HG03571 (cell line): Measurements from ENCODE around the gene EFCAB14.
A peak's percentile ranks its signal among the peaks of the same experiment; 100 is the strongest.
"Not testable (repeated sequence)": the region's sequence is repeated elsewhere in the genome, so short reads cannot be mapped to it uniquely, and the experiment has no call there.

ENCODE experiments used
- ATAC-seq: cut with Tn5 transposase; IDR thresholded peaks from one replicate; pipeline ENCODE4 v1.9.1; 2021; ENCODE audit not compliant: unreplicated experiment

Gene EFCAB14

GRCh38 chr1:46687093-46687659 is 31.7 kb downstream of the EFCAB14 start:
- no peak for ATAC-seq

DNA sequence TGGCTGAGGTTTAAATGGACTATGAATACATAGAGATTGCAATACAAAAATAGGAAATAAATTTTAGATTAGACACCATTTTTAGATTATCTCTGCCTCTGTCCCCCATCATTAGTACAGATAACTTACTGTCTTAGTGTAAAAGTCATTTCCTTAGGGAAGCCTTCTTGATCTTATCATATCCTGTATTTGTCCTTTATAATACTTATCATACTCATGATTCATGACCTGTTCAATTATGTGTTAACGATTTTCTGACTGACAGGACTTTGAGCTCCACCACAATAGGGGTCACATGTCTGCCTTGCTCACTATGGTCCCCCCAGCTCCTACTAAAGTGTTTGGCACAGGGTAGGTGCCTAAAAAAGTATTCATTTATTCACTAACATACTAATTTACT is 32.7 kb downstream of the EFCAB14 start:
- no peak for ATAC-seq

GRCh38 chr1:46684670-46685069 is 34.2 kb downstream of the EFCAB14 start:
- ATAC-seq = no peak

- no peak for ATAC-seq
Measured at GRCh38 chr1:46682064-46682463, 36.9 kb downstream of the EFCAB14 start.

- ATAC-seq = no peak
Measured at GRCh38 chr1:46681333-46682034, 37.4 kb downstream of the EFCAB14 start.

DNA sequence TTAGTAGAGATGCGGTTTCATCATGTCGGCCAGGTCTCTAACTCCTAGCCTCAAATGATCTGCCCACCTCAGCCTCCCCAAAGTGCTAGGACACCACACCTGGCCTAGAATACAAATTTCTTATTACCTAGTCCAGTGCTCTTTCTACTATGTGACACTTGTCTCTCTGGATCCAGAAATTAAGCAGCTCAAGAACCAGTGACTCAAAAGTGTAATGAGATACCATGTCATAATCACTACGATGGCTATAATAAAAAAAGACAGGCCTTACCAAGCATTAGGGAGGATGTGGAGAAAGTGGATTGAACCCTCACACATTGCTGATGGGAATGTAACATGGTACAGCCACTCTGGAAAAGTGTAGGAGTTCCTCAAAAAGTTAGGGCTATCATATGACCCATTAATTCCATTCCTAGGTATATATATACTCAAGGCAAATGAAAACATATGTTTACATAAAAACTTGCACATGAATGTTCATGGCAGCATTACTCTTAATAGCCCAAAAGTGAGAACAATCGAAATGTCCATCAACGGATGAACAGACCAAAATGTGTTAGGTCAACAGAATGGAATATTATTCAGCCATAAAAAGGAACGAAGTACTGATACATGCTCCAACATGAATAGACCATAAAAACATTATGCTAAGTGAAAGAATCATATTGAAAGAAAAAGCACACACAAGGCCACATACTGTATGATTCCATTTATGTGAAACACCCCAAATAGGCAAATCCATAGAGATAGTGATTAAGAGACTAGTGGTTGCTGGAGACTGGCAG is 38.9 kb downstream of the EFCAB14 start:
- no peak for ATAC-seq

- no peak for ATAC-seq
Measured at GRCh38 chr1:46677339-46677738, 41.6 kb downstream of the EFCAB14 start.

DNA sequence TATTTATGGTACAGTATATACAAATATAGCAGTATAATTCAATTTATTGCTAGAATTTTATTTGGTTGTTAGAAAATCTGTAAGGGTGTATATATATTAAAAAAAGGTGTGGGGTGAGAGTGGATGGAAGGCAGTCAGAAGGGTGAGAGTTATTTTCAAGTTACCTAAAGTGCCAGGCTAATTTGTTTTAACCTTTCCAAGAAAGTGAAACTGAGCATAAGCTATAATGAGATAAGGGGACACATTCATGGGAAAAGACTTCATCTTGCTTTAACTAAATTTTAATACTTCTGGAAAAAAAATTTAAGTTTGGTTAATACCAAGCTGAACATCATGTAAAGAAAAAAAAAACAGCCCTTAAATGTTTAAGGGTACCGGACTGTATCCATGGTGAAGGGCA is 42.4 kb downstream of the EFCAB14 start:
- no peak for ATAC-seq

DNA sequence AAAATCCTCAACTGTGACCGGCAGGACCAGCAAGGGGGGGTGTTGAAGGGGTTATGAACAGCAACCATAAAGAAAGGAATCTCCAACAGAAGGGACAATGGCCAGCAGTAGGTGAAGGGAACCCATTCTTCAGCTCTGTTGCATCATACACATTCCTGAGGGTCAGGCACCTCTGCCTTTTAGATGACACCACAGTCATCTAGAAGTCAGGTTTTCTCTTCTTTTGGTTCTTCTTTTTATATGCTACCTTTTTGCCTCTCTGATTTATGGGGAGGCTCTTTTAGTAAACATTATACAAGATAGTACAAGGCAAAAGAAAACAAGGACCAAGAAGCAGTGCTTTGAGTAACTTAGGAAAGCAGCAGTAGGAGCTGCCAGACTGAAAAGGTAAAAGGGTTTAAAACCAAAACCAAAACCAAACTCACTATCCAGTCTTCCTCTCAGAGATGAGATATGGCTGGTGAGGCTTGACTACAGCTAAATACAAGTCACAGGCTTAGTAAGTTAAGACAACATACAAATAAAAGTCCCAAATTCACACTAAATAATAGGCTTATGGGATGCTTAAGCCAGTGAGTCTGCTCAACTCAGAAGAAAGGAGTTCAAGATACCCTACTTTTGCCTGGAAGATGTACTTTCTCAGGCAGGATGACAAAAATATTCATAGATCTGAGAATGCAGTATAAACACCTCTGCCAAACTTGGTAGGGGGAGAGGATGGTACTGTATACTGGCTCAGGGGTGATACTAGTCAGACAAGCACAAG is 43.2 kb downstream of the EFCAB14 start:
- peak; percentile 55 for ATAC-seq

DNA sequence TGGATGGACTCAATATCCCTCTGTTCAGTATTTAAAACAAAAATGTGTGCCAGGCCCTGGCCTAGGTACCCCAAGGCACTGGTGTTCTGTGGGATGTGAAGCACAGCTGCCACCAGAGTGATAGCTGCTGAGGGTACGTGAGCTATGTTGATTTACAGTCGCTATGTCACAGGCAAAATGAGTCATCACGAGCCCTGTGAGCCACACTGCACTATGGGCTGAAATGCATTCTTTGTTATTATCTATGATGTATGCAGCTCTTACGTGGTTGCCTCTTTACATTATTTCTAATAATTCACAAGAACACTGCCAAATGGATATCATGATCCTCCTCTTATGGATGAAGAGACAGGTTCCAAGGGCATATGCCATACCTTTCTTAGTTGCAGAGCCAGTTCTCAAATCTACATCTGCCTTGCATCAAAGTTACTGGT is 45.1 kb downstream of the EFCAB14 start:
- ATAC-seq = no peak

GRCh38 chr1:46672696-46673095 is 46.2 kb downstream of the EFCAB14 start:
- ATAC-seq = no peak

DNA sequence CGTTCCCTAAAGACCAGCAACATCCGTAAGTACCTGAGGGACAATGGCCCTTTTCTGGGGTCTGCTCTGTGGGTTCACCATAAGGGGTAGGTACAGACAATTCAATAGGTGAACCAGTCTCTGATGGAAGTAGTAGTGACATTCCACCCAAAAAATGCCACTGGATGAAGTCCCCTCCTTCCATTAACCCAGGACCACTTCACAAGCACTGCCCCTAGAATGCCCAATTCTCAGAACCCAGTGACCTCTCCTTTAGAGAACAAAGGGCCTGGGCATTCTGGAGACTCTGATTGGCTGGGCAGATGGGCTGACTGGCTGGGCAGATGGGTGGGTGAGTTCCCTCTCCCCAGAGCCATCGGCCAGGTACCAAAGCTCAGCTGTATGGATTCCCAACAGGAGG is 47.4 kb downstream of the EFCAB14 start, which contains the start of gene TEX38:
Gene TEX38, plus strand, starts transcription at position 301 of the 400 bp plus-strand sequence. Its CDS starts 81 bp downstream, at position 382.
- ATAC-seq = no peak

GRCh38 chr1:46670134-46670533 is 48.8 kb downstream of the EFCAB14 start:
- no peak for ATAC-seq

GRCh38 chr1:46667782-46668760 is 50.8 kb downstream of the EFCAB14 start, which contains the start of gene ATPAF1:
ATPAF1 (minus strand) TSS chr1:46668364; CDS start chr1:46668322, 42 bp downstream.
- ATAC-seq = peak; percentile 76

GRCh38 chr1:46665983-46666382 is 52.9 kb downstream of the EFCAB14 start:
- ATAC-seq = no peak

- ATAC-seq = not testable (repeated sequence)
Measured at GRCh38 chr1:46662919-46663318, 56.0 kb downstream of the EFCAB14 start.

GRCh38 chr1:46660116-46660515 is 58.8 kb downstream of the EFCAB14 start:
- ATAC-seq = peak; percentile 74

DNA sequence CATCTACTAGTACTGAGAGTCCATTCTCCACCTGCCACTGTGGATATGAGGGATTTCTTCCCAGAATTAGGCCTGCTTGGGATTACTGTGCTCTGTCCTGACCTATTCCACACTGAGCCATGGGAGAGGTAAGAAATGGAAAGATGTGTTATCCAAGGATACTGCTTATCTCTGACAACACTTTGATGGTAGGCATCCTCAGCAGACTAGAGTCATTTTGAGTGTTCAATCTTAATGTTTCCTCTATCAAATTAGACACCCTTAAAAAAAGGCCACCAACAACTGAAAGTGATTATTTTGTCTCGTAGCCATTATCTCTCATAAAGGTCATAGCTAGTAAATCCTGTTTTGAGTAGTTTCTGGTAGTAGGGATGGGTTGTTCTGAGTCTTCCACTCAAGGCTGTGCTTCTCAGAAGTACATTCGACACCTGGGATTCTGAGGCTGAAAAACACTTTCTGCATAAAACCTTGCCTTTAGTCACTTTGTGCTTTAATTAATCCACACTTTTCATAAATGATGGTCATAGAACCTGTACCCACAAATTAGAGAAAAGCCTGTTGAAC is 59.5 kb downstream of the EFCAB14 start:
- no peak for ATAC-seq

GRCh38 chr1:46657775-46658174 is 61.1 kb downstream of the EFCAB14 start:
- ATAC-seq = no peak

GRCh38 chr1:46656643-46657042 is 62.3 kb downstream of the EFCAB14 start:
- no peak for ATAC-seq
